HG02571 (cell line): ENCODE results near the gene CDC73.
"Not testable (repeated sequence)": the region's sequence is repeated elsewhere in the genome, so short reads cannot be mapped to it uniquely, and the experiment has no call there.

Experiments
- ATAC-seq: cut with Tn5 transposase; IDR thresholded peaks from one replicate; pipeline ENCODE4 v1.9.1; 2021; ENCODE audit warnings: mild to moderate bottlenecking, moderate library complexity; ENCODE audit not compliant: unreplicated experiment

Gene CDC73

GRCh38 chr1:193113258-193113991 lies 8.4 kb upstream of the CDC73 start:
- ATAC-seq = no peak

- ATAC-seq = no peak
These were observed 7.9 kb upstream of the CDC73 start for GRCh38 chr1:193113992-193114332.

GRCh38 chr1:193114485-193115095 lies 7.2 kb upstream of the CDC73 start:
- no peak for ATAC-seq

GRCh38 chr1:193115629-193116227 lies 6.1 kb upstream of the CDC73 start:
- no peak for ATAC-seq

GRCh38 chr1:193117167-193117566 lies 4.7 kb upstream of the CDC73 start:
- ATAC-seq = not testable (repeated sequence)

- no peak for ATAC-seq
These were observed 3.6 kb upstream of the CDC73 start for GRCh38 chr1:193118194-193118593.

GRCh38 chr1:193118803-193119730 lies 2.8 kb upstream of the CDC73 start:
- no peak for ATAC-seq

- no peak for ATAC-seq
These were observed 1.1 kb upstream of the CDC73 start for GRCh38 chr1:193120604-193121166.

- no peak for ATAC-seq
These were observed 1.9 kb downstream of the CDC73 start for GRCh38 chr1:193123751-193124150.

GRCh38 chr1:193125369-193125768 lies 3.5 kb downstream of the CDC73 start:
- no peak for ATAC-seq

- ATAC-seq = no peak
These were observed 9.5 kb downstream of the CDC73 start for GRCh38 chr1:193131266-193131860.

GRCh38 chr1:193140254-193140653 lies 18.4 kb downstream of the CDC73 start:
- ATAC-seq = no peak

- no peak for ATAC-seq
These were observed 20.0 kb downstream of the CDC73 start for GRCh38 chr1:193141804-193142203.

GRCh38 chr1:193142409-193142808 lies 20.6 kb downstream of the CDC73 start:
- no peak for ATAC-seq

- no peak for ATAC-seq
These were observed 21.5 kb downstream of the CDC73 start for GRCh38 chr1:193143285-193143684.

- ATAC-seq = no peak
These were observed 22.6 kb downstream of the CDC73 start for GRCh38 chr1:193144361-193144938.

GRCh38 chr1:193144999-193145398 lies 23.2 kb downstream of the CDC73 start:
- ATAC-seq = no peak

GRCh38 chr1:193156117-193156821 lies 34.4 kb downstream of the CDC73 start:
- ATAC-seq = no peak

GRCh38 chr1:193156822-193157142 lies 35.0 kb downstream of the CDC73 start:
- no peak for ATAC-seq

GRCh38 chr1:193157360-193157759 lies 35.5 kb downstream of the CDC73 start:
- no peak for ATAC-seq
